Mesothelial cell of epicardium (in vitro differentiated cells): ENCODE measurements around the gene KCNC4. TPM values are rescaled to one million over a fixed set of nuclear protein-coding genes. Genes with fewer than 3 reads are reported as not detected.

Source experiments
- DNase-seq, 2 experiments: peaks; one replicate each; pipeline ENCODE4 v3.0.0; 2021; ENCODE audit warnings: low spot score in 2 of 2; ENCODE audit not compliant: unreplicated experiment in 2 of 2
- H3K27ac Mint-ChIP-seq: 2 replicates; pipeline ENCODE4 v1.8.0; 2021; ENCODE audit warnings: mixed read lengths
- H3K27me3 Mint-ChIP-seq: 2 replicates; pipeline ENCODE4 v1.8.0; 2021; ENCODE audit warnings: low read depth, mixed read lengths
- H3K36me3 Mint-ChIP-seq: 2 replicates; pipeline ENCODE4 v1.8.0; 2021; ENCODE audit warnings: mixed read lengths
- H3K4me1 Mint-ChIP-seq: 2 replicates; pipeline ENCODE4 v1.8.0; 2021; ENCODE audit warnings: mixed read lengths
- H3K4me3 Mint-ChIP-seq: 2 replicates; pipeline ENCODE4 v1.8.0; 2021; ENCODE audit warnings: mild to moderate bottlenecking, moderate library complexity, mixed read lengths
- H3K9me3 Mint-ChIP-seq: 2 replicates; pipeline ENCODE4 v1.8.0; 2021; ENCODE audit warnings: mixed read lengths
- total RNA-seq: library from RNA; stranded (reverse); gene quantifications from 3 replicates; pipeline ENCODE4 v1.2.1, GENCODE V29; 2021
- TF ChIP-seq, protein P1 (sequence below): fragments of 200-600 bp; sonication (generic); IDR thresholded peaks from one replicate; pipeline ENCODE4 v1.5.0; 2021; ENCODE audit warnings: antibody characterized with exemption; ENCODE audit not compliant: unreplicated experiment

Gene KCNC4
- total RNA-seq, 1 donor from 2014 or later = 4.5 TPM

GRCh38 chr1:110164725-110165350 is 45.3 kb upstream of the KCNC4 start:
- Mint-ChIP-seq H3K36me3 (no peaks in the 10 kb centered on the region), H3K4me3 (no peak overlapping the region), H3K9me3 (no peaks in the 10 kb centered on the region), H3K27me3 (peaks cover 60% of the 10 kb centered on the region), H3K27ac (no peak overlapping the region), H3K4me1 (peaks cover 10% of the 10 kb centered on the region)
- TF ChIP-seq, protein P1, sequence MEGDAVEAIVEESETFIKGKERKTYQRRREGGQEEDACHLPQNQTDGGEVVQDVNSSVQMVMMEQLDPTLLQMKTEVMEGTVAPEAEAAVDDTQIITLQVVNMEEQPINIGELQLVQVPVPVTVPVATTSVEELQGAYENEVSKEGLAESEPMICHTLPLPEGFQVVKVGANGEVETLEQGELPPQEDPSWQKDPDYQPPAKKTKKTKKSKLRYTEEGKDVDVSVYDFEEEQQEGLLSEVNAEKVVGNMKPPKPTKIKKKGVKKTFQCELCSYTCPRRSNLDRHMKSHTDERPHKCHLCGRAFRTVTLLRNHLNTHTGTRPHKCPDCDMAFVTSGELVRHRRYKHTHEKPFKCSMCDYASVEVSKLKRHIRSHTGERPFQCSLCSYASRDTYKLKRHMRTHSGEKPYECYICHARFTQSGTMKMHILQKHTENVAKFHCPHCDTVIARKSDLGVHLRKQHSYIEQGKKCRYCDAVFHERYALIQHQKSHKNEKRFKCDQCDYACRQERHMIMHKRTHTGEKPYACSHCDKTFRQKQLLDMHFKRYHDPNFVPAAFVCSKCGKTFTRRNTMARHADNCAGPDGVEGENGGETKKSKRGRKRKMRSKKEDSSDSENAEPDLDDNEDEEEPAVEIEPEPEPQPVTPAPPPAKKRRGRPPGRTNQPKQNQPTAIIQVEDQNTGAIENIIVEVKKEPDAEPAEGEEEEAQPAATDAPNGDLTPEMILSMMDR = no peak
- DNase-seq = no peak

DNA sequence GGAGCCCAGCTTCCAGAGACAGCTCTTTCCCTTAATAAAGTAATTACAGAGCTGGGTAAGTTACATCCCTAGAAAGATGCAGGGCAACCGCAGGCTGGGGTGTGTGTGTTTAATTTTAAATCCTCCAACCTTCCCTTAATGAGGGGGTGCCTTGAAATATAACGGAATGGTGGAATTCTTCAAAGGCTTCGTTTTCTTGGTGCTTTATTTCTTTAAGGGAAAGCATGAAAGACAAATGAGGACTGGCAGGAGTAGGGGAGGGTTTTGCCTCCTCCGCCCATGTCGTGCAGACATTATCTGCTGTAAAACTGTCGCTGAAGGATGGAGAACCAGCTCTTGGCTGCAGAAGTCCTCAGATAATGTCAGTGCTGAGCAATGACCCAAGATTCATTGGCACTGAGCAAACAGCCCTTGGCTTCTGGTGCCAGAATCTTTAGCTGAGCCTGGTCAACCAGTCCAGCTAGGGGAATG is 44.3 kb upstream of the KCNC4 start:
- Mint-ChIP-seq H3K4me1 (peaks cover 12% of the 10 kb centered on the region), H3K36me3 (no peaks in the 10 kb centered on the region), H3K27ac (no peak overlapping the region), H3K9me3 (no peaks in the 10 kb centered on the region), H3K27me3 (peaks cover 54% of the 10 kb centered on the region), H3K4me3 (no peak overlapping the region)
- no peak for DNase-seq
- TF ChIP-seq, protein P1 = no peak

GRCh38 chr1:110166861-110167260 is 43.3 kb upstream of the KCNC4 start:
- Mint-ChIP-seq H3K4me1 (peaks cover 21% of the 10 kb centered on the region), H3K27ac (no peak overlapping the region), H3K9me3 (no peaks in the 10 kb centered on the region), H3K4me3 (no peak overlapping the region), H3K36me3 (no peaks in the 10 kb centered on the region), H3K27me3 (peaks cover 48% of the 10 kb centered on the region)
- no peak for DNase-seq
- TF ChIP-seq, protein P1 = no peak

GRCh38 chr1:110170766-110171733 is 39.1 kb upstream of the KCNC4 start:
- Mint-ChIP-seq H3K36me3 (no peaks in the 10 kb centered on the region), H3K27ac (no peak overlapping the region), H3K4me3 (no peak overlapping the region), H3K27me3 (peaks cover 25% of the 10 kb centered on the region), H3K9me3 (no peaks in the 10 kb centered on the region), H3K4me1 (peaks cover 22% of the 10 kb centered on the region)
- DNase-seq = no peak
- TF ChIP-seq, protein P1 = no peak

GRCh38 chr1:110172001-110172400 is 38.1 kb upstream of the KCNC4 start:
- H3K4me3 Mint-ChIP-seq = no peak overlapping the region
- peaks cover 21% of the 10 kb centered on the region for H3K27me3 Mint-ChIP-seq
- TF ChIP-seq, protein P1 = no peak
- H3K9me3 Mint-ChIP-seq = no peaks in the 10 kb centered on the region
- no peak for DNase-seq
- H3K4me1 Mint-ChIP-seq = peaks cover 24% of the 10 kb centered on the region
- H3K36me3 Mint-ChIP-seq = no peaks in the 10 kb centered on the region
- H3K27ac Mint-ChIP-seq = no peak overlapping the region
